HFF-Myc (cell line): ENCODE results near the gene MRPS14.

Source experiments
- DNase-seq: peaks from one replicate; pipeline ENCODE4 v3.0.0-alpha.2; 2011; ENCODE audit warnings: low read depth; ENCODE audit errors: extremely low read depth
- H3K4me3 ChIP-seq: replicated peaks from 2 replicates; pipeline ENCODE4 v1.5.1; 2011; ENCODE audit warnings: low read depth, mild to moderate bottlenecking, control low read depth, low read length
- TF ChIP-seq, protein P1 (sequence below): IDR thresholded peaks from 2 replicates; pipeline ENCODE4 v1.5.1; 2012; ENCODE audit warnings: mild to moderate bottlenecking, low read depth, low read length, control low read depth; ENCODE audit errors: missing control alignments

MRPS14 gene

DNA sequence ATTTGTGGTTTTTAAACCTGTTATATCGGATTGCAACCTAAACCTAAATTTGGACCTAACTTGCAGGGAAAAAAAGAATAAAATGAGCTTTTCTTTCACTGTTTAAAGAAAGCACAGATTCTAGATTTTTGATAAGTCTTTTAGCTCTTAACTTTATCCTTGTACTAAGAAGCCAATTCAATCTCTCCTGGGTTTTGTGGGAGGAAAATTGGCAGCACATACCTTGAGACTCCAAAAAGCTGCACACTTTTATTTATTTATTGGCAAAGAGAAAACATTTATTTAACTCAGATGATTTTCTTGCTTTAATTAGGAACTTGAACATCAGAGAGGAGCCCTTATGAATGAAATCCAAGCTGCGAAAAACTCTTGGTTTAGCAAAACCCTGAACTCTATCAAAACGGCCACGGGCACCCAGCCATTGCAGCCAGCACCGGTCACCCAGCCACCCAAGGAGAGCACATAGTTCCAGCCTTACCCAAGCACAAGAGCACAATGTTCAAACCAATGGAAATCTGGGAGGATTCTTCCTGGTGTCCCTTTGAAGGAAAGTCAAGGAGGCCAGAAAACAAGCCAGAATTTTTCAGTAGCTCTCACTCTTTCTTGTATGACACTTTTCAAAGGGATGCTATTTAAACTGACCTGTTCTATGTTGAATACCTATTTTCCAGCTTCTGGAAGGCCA lies 33.5 kb downstream of the MRPS14 start:
- no peak for DNase-seq
- no peak overlapping the region for H3K4me3 ChIP-seq
- TF ChIP-seq, protein P1, sequence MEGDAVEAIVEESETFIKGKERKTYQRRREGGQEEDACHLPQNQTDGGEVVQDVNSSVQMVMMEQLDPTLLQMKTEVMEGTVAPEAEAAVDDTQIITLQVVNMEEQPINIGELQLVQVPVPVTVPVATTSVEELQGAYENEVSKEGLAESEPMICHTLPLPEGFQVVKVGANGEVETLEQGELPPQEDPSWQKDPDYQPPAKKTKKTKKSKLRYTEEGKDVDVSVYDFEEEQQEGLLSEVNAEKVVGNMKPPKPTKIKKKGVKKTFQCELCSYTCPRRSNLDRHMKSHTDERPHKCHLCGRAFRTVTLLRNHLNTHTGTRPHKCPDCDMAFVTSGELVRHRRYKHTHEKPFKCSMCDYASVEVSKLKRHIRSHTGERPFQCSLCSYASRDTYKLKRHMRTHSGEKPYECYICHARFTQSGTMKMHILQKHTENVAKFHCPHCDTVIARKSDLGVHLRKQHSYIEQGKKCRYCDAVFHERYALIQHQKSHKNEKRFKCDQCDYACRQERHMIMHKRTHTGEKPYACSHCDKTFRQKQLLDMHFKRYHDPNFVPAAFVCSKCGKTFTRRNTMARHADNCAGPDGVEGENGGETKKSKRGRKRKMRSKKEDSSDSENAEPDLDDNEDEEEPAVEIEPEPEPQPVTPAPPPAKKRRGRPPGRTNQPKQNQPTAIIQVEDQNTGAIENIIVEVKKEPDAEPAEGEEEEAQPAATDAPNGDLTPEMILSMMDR: no peak

DNA sequence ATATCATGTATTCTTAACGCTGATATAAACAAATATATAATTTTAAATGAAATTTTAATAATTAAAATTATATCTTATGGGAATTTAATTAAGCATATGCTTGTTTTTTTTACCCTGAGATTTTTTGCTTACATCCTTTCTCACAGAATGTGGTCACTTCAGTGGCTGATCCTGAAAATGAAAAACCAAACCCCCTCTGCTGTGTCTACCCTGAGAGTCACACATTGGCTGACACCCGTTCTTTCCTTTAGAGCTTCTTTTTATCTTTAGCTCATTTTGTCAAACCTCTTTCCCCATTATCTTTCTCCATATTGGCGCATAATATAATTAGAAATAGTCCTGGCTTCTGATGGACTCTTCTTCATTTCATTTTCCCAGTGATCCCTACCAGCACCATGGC lies 34.2 kb downstream of the MRPS14 start:
- no peak overlapping the region for H3K4me3 ChIP-seq
- TF ChIP-seq, protein P1: no peak
- no peak for DNase-seq

DNA sequence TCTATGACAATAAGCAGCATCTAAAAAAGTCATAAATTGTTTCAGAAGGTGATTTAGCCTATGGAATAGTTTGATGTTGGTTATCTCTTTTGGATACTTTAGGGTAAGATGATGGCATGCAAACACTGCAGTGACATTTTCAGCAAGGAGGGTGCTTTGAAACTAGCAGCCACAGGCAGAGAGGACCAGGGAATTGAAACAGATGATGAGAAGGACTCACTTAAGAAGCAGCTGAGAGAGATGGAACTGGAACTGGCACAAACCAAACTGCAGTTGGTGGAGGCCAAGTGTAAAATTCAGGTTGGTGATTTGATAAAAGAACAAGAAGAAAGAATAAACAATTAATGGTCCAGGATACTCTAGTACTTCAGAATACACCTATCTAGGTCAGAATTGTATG lies 34.7 kb downstream of the MRPS14 start:
- TF ChIP-seq, protein P1: no peak
- DNase-seq: no peak
- no peak overlapping the region for H3K4me3 ChIP-seq

DNA sequence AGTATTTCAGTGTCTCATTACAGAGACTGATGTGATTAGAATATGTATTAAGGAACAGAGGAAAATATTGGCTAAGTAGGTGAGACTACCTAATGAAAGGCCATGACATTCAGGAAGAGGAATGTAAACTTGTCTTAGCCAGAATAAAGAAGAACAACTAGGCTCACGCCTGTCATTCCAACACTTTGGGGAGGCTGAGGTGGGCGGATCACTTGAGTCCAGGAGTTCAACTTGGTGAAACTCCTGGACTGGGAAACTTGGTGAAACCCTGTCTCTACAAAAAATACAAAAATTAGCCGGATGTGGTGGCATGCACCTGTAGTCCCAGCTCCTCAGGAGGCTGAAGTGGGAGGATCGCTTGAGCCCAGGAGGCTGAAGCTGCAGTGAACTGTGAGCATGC lies 38.3 kb downstream of the MRPS14 start:
- TF ChIP-seq, protein P1: no peak
- no peak overlapping the region for H3K4me3 ChIP-seq
- no peak for DNase-seq

DNA sequence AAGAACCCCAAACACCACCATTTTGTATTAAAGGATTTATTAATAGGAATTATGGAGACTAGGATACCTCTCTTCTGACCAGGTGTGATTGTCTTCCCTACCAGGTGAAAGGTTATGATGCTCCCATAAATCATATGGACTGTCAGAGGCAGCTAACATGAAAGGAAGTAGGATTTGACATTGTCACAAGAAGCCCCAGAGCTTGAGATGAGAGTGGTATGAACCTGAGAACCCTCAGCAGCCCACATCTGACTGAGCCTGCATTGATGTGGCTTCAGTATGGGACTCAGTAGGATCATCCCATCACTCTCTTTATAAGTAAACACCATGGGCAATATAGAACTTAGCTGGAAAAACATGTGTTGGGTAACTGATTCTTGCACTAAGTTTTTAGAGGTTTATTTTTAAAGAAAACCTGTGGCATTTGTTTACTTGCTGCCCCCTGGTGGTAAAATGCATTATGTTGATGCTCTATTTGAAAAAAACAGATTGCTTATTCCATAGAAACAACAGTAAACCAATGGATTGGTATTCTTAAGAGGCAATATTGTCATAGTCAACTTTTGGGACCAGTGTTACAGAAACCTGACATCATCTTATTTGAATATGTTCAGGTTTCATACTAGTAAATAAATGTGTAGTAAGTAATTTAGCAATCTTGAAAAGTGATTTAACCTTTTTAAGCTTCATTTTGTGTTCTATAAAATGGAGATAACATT lies 40.1 kb downstream of the MRPS14 start:
- no peak overlapping the region for H3K4me3 ChIP-seq
- no peak for DNase-seq
- TF ChIP-seq, protein P1: peak; percentile 43

DNA sequence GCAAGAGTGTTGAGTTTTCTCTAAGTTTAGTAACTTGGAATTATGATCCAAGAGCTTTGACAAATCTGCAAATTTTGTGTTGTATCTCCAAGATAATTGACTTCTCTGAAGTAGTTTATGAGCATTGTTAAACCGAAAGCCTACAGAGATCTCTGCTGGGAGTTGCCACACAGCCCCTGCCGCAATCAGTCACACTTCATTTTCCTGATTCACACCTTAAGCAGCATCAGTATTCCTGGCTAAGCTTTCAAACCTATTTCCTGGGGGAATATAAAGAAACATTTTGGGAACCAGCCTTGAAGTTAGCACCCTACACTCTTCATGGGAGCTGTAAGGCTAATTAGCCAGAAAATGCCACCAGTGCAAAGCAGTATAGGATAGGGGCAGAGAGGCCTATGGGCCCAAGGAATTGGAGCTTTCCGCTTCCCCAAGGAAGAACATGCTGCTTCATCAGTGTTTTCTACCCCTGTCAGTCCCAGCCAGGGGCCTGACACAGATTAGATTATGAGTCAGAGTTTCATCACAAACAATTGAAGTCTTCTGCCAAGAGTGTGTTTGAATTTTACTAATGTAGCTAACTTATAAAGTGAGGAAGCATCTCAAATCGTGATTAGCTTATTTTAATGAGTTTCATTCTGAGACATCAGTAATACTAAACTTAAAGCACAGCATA lies 46.7 kb downstream of the MRPS14 start:
- DNase-seq: no peak
- TF ChIP-seq, protein P1: no peak
- H3K4me3 ChIP-seq: no peak overlapping the region
